ENCODE data around the gene KCNQ1. TPM values are rescaled to one million over a fixed set of nuclear protein-coding genes. Genes with fewer than 3 reads are reported as not detected.

Gene KCNQ1
- total RNA-seq, 1 donor from 2014 or later = 3.4 TPM

- intact Hi-C loops (cut with micrococcal nuclease) = no loop called here
- no peaks in the 10 kb centered on the region for H3K36me3 Mint-ChIP-seq (ENCODE audit: low read depth)
- DNase-seq (ENCODE audit: low spot score) = no peak
- H3K9me3 Mint-ChIP-seq = no peaks in the 10 kb centered on the region
- H3K4me1 Mint-ChIP-seq (ENCODE audit: low read depth) = no peaks in the 10 kb centered on the region
- H3K27ac Mint-ChIP-seq = no peak overlapping the region
- H3K4me3 Mint-ChIP-seq (ENCODE audit: low read depth) = no peak overlapping the region
- no peaks in the 10 kb centered on the region for H3K27me3 Mint-ChIP-seq (ENCODE audit: low read depth)
Observed at GRCh38 chr11:2728128-2728662, 283.4 kb downstream of the KCNQ1 start.

GRCh38 chr11:2728663-2729332 is 284.0 kb downstream of the KCNQ1 start:
- H3K27me3 Mint-ChIP-seq (ENCODE audit: low read depth) = no peaks in the 10 kb centered on the region
- H3K27ac Mint-ChIP-seq = no peak overlapping the region
- no peaks in the 10 kb centered on the region for H3K4me1 Mint-ChIP-seq (ENCODE audit: low read depth)
- H3K9me3 Mint-ChIP-seq = no peaks in the 10 kb centered on the region
- no peak for DNase-seq (ENCODE audit: low spot score)
- H3K36me3 Mint-ChIP-seq (ENCODE audit: low read depth) = no peaks in the 10 kb centered on the region
- no peak overlapping the region for H3K4me3 Mint-ChIP-seq (ENCODE audit: low read depth)
- intact Hi-C loops (cut with micrococcal nuclease) = no loop called here

GRCh38 chr11:2729841-2730240 is 285.0 kb downstream of the KCNQ1 start:
- DNase-seq (ENCODE audit: low spot score) = no peak

GRCh38 chr11:2730272-2731129 is 285.7 kb downstream of the KCNQ1 start:
- no peaks in the 10 kb centered on the region for H3K36me3 Mint-ChIP-seq (ENCODE audit: low read depth)
- no peak overlapping the region for H3K4me3 Mint-ChIP-seq (ENCODE audit: low read depth)
- intact Hi-C loops (cut with micrococcal nuclease) = no loop called here
- no peak for DNase-seq (ENCODE audit: low spot score)
- no peaks in the 10 kb centered on the region for H3K27me3 Mint-ChIP-seq (ENCODE audit: low read depth)
- H3K27ac Mint-ChIP-seq = no peak overlapping the region
- no peaks in the 10 kb centered on the region for H3K4me1 Mint-ChIP-seq (ENCODE audit: low read depth)
- H3K9me3 Mint-ChIP-seq = no peaks in the 10 kb centered on the region

More at GRCh38 chr11:2729841-2730240, 285.0 kb downstream of the KCNQ1 start:
- no peaks in the 10 kb centered on the region for H3K4me1 Mint-ChIP-seq (ENCODE audit: low read depth)
- no peaks in the 10 kb centered on the region for H3K27me3 Mint-ChIP-seq (ENCODE audit: low read depth)
- intact Hi-C loops (cut with micrococcal nuclease) = no loop called here
- no peaks in the 10 kb centered on the region for H3K36me3 Mint-ChIP-seq (ENCODE audit: low read depth)
- no peak overlapping the region for H3K4me3 Mint-ChIP-seq (ENCODE audit: low read depth)
- no peaks in the 10 kb centered on the region for H3K9me3 Mint-ChIP-seq
- H3K27ac Mint-ChIP-seq = no peak overlapping the region

- Mint-ChIP-seq H3K27ac (no peak overlapping the region), H3K9me3 (no peaks in the 10 kb centered on the region), H3K36me3 (ENCODE audit: low read depth) (no peaks in the 10 kb centered on the region), H3K4me3 (ENCODE audit: low read depth) (no peak overlapping the region), H3K4me1 (ENCODE audit: low read depth) (no peaks in the 10 kb centered on the region), H3K27me3 (ENCODE audit: low read depth) (no peaks in the 10 kb centered on the region)
- DNase-seq (ENCODE audit: low spot score) = no peak
- intact Hi-C loops (cut with micrococcal nuclease) = no loop called here
Observed at GRCh38 chr11:2731130-2732125, 286.6 kb downstream of the KCNQ1 start.

GRCh38 chr11:2732261-2732939 is 287.6 kb downstream of the KCNQ1 start:
- Mint-ChIP-seq H3K4me3 (ENCODE audit: low read depth) (no peak overlapping the region), H3K9me3 (no peaks in the 10 kb centered on the region), H3K27me3 (ENCODE audit: low read depth) (no peaks in the 10 kb centered on the region), H3K4me1 (ENCODE audit: low read depth) (no peaks in the 10 kb centered on the region), H3K27ac (no peak overlapping the region), H3K36me3 (ENCODE audit: low read depth) (no peaks in the 10 kb centered on the region)
- no peak for DNase-seq (ENCODE audit: low spot score)
- intact Hi-C loops (cut with micrococcal nuclease) = no loop called here

- Mint-ChIP-seq H3K4me3 (ENCODE audit: low read depth) (no peak overlapping the region), H3K27me3 (ENCODE audit: low read depth) (no peaks in the 10 kb centered on the region), H3K9me3 (no peaks in the 10 kb centered on the region), H3K36me3 (ENCODE audit: low read depth) (no peaks in the 10 kb centered on the region), H3K27ac (no peak overlapping the region), H3K4me1 (ENCODE audit: low read depth) (no peaks in the 10 kb centered on the region)
- intact Hi-C loops (cut with micrococcal nuclease) = no loop called here
- DNase-seq (ENCODE audit: low spot score) = no peak
Observed at GRCh38 chr11:2732940-2733628, 288.3 kb downstream of the KCNQ1 start.

- DNase-seq (ENCODE audit: low spot score) = no peak
- H3K4me3 Mint-ChIP-seq (ENCODE audit: low read depth) = no peak overlapping the region
- H3K9me3 Mint-ChIP-seq = no peaks in the 10 kb centered on the region
- no peaks in the 10 kb centered on the region for H3K4me1 Mint-ChIP-seq (ENCODE audit: low read depth)
- no peaks in the 10 kb centered on the region for H3K36me3 Mint-ChIP-seq (ENCODE audit: low read depth)
- no peaks in the 10 kb centered on the region for H3K27me3 Mint-ChIP-seq (ENCODE audit: low read depth)
- no peak overlapping the region for H3K27ac Mint-ChIP-seq
- intact Hi-C loops (cut with micrococcal nuclease) = no loop called here
Observed at GRCh38 chr11:2734181-2735052, 289.6 kb downstream of the KCNQ1 start.

GRCh38 chr11:2735053-2735589 is 290.3 kb downstream of the KCNQ1 start:
- Mint-ChIP-seq H3K4me3 (ENCODE audit: low read depth) (no peak overlapping the region), H3K9me3 (no peaks in the 10 kb centered on the region), H3K27me3 (ENCODE audit: low read depth) (no peaks in the 10 kb centered on the region)

GRCh38 chr11:2736577-2737225 is 291.9 kb downstream of the KCNQ1 start:
- Mint-ChIP-seq H3K27ac (no peak overlapping the region), H3K27me3 (ENCODE audit: low read depth) (no peaks in the 10 kb centered on the region), H3K4me1 (ENCODE audit: low read depth) (no peaks in the 10 kb centered on the region), H3K4me3 (ENCODE audit: low read depth) (no peak overlapping the region), H3K9me3 (no peaks in the 10 kb centered on the region), H3K36me3 (ENCODE audit: low read depth) (no peaks in the 10 kb centered on the region)
- DNase-seq (ENCODE audit: low spot score) = no peak
- intact Hi-C loops (cut with micrococcal nuclease) = no loop called here

More at GRCh38 chr11:2735053-2735589, 290.3 kb downstream of the KCNQ1 start:
- no peak for DNase-seq (ENCODE audit: low spot score)
- intact Hi-C loops (cut with micrococcal nuclease) = no loop called here
- Mint-ChIP-seq H3K36me3 (ENCODE audit: low read depth) (no peaks in the 10 kb centered on the region), H3K4me1 (ENCODE audit: low read depth) (no peaks in the 10 kb centered on the region), H3K27ac (no peak overlapping the region)
